ENCODE measurements around the gene BDKRB2. TPM values are rescaled to one million over a fixed set of nuclear protein-coding genes. Genes with fewer than 3 reads are reported as not detected.
A peak's percentile ranks its signal among the peaks of the same experiment; 100 is the strongest.

BDKRB2 gene
- total and polyA plus RNA-seq, 4 experiments from 2014 or later: not detected

- no peaks in the 10 kb centered on the region for H3K9me3 ChIP-seq (ENCODE audit: control insufficient read depth in 1 of 2, low read length in 2 of 2)
- no peaks in the 10 kb centered on the region for H3K36me3 ChIP-seq (ENCODE audit: insufficient read depth, low read length)
- peaks cover 0 to 2% (median 0%) of the 10 kb centered on the region in 8 donors for H3K9me3 Mint-ChIP-seq
- CTCF ChIA-PET (ENCODE audit: partially characterized antibody): no interaction called here
- no peak overlapping the region for H3K27ac ChIP-seq (ENCODE audit: low read depth, low read length)
- peaks cover 6 to 20% (median 12%) of the 10 kb centered on the region in 4 donors for H3K4me1 Mint-ChIP-seq
- no peaks in the 10 kb centered on the region for H3K36me3 Mint-ChIP-seq
- no peak overlapping the region for H3K4me3 ChIP-seq (ENCODE audit: low read length in 2 of 2)
- DNase-seq: no peak
- POLR2A ChIA-PET (ENCODE audit: partially characterized antibody): no interaction called here
- H3K27ac Mint-ChIP-seq: peak overlapping the region in 1 of 7 donors; percentile 61
- intact Hi-C loops (cut with micrococcal nuclease): no loop called here
- H3K4me1 ChIP-seq (ENCODE audit: insufficient read depth, low read length): peaks cover 4% of the 10 kb centered on the region
- H3K4me3 Mint-ChIP-seq: no peak overlapping the region
- peaks cover 18 to 22% of the 10 kb centered on the region in 2 donors for H3K27me3 Mint-ChIP-seq
- H3K27me3 ChIP-seq (ENCODE audit: insufficient read depth, low read length): peaks cover 4% of the 10 kb centered on the region
Measured at GRCh38 chr14:96202441-96203094, 2.1 kb upstream of the BDKRB2 start.

DNA sequence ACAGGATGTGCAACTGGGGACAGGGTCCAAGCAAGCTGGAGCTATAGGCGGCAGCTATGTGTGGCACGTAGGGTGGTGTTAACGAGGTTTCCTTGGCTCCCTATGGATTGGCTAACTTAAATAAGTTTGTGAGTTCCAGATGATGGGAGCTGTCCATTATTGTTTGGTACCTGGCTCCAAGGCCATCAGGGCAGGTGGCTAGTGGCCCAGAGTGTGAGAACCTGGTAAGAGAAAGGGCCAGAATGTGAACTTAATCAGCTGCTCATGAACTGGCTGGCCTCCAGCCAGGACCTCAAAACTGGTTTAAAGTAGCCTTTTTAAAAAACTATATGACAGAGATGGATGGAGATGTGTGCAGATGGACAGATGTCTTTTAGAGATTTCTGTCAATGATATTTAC is 1.5 kb upstream of the BDKRB2 start:
- peaks cover 18 to 21% of the 10 kb centered on the region in 2 donors for H3K27me3 Mint-ChIP-seq
- H3K27ac Mint-ChIP-seq: no peak overlapping the region

DNA sequence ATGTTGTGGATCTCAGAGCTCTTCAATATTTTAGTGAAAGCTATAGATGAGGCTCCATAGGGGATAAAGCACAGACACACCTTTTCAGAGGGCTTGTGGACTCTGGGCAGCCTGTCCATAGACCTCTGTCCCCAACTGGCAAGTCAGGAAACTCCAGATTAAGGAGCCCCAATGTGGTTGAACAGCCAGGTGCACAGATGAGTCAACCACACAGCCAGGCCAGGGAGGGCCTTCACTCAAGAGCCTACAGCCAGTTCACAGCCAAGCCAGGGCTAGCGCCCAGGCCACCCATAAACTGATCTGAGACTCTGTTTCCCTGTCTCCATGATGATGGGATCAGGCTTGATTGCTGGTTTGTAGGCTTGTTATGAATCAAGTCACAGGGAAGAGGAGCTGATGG is 1.0 kb upstream of the BDKRB2 start:
- no peaks in the 10 kb centered on the region for H3K36me3 ChIP-seq (ENCODE audit: insufficient read depth, low read length)
- intact Hi-C loops (cut with micrococcal nuclease): no loop called here
- no peak overlapping the region for H3K27ac ChIP-seq (ENCODE audit: low read depth, low read length)
- H3K4me1 ChIP-seq (ENCODE audit: insufficient read depth, low read length): peaks cover under 1% of the 10 kb centered on the region
- Mint-ChIP-seq H3K27ac (no peak overlapping the region), H3K4me3 (no peak overlapping the region), H3K9me3 (peaks cover 0 to 2% (median 0%) of the 10 kb centered on the region in 8 donors), H3K27me3 (peaks cover 19 to 21% of the 10 kb centered on the region in 2 donors), H3K36me3 (no peaks in the 10 kb centered on the region), H3K4me1 (peaks cover 4 to 11% (median 6%) of the 10 kb centered on the region in 4 donors)
- no peak for DNase-seq
- CTCF ChIA-PET (ENCODE audit: partially characterized antibody): no interaction called here
- no peaks in the 10 kb centered on the region for H3K9me3 ChIP-seq (ENCODE audit: control insufficient read depth in 1 of 2, low read length in 2 of 2)
- POLR2A ChIA-PET (ENCODE audit: partially characterized antibody): no interaction called here
- no peak overlapping the region for H3K4me3 ChIP-seq (ENCODE audit: low read length in 2 of 2)
- H3K27me3 ChIP-seq (ENCODE audit: insufficient read depth, low read length): peaks cover 4% of the 10 kb centered on the region

More for the DNA sequence above, 1.5 kb upstream of the BDKRB2 start:
- peaks cover 4% of the 10 kb centered on the region for H3K4me1 ChIP-seq (ENCODE audit: insufficient read depth, low read length)
- H3K4me3 ChIP-seq (ENCODE audit: low read length in 2 of 2): no peak overlapping the region
- H3K27me3 ChIP-seq (ENCODE audit: insufficient read depth, low read length): peaks cover 4% of the 10 kb centered on the region
- intact Hi-C loops (cut with micrococcal nuclease): no loop called here
- Mint-ChIP-seq H3K9me3 (peaks cover 0 to 2% (median 0%) of the 10 kb centered on the region in 8 donors), H3K36me3 (no peaks in the 10 kb centered on the region), H3K4me1 (peaks cover 6 to 16% (median 11%) of the 10 kb centered on the region in 4 donors), H3K4me3 (no peak overlapping the region)
- H3K27ac ChIP-seq (ENCODE audit: low read depth, low read length): no peak overlapping the region
- ChIA-PET POLR2A (ENCODE audit: partially characterized antibody) (no interaction called here), CTCF (ENCODE audit: partially characterized antibody) (no interaction called here)
- no peaks in the 10 kb centered on the region for H3K36me3 ChIP-seq (ENCODE audit: insufficient read depth, low read length)
- no peak for DNase-seq
- H3K9me3 ChIP-seq (ENCODE audit: control insufficient read depth in 1 of 2, low read length in 2 of 2): no peaks in the 10 kb centered on the region

DNA sequence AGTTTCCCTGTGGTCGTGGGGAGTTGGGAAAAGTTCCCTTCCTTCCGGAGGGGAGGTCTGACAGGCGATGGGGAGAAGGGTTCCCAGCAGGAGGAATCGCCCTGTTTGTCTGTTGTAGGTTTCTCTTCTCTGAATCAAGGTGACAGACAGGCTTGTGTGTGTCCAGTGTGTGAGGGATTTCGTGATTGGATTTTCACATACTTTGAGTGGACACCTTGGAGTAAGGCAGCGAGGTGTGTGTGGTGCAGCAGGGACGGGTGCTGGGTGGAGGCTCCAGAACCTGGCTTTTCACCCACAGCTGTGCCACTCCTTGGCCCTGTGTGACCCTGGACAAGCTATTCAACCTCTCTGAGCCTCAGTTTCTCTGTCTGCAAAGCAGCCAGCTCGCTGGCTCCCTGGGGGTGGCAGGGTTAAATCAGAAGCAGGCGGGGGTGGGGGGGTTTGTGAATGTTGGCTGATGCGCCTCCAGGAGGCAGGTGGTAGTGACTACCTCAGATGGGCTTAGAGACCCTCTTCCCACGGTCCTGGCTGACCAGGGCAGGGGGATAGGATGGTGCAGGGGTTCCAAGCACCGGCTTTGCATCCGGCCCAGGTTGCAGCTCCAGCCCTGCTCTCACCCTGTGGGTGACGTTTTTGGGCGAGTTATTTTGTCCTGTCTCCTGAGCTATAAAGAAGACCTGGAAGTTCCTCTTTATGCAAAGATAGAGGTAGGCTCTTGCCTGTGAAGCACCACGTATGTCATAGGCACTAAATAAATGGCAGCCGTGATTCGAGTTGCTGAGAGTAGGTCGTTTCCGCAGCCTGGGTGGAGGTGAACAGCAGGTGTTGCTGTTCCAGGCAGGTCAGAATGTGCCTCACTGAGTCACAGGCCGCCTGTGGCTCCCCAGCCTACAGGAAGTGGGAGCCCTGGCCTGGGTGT is 679 bp downstream of the BDKRB2 start:
- POLR2A ChIA-PET (ENCODE audit: partially characterized antibody): no interaction called here
- no peak for DNase-seq
- H3K9me3 Mint-ChIP-seq: peaks cover 0 to 5% (median 0%) of the 10 kb centered on the region in 8 donors
- H3K36me3 Mint-ChIP-seq: no peaks in the 10 kb centered on the region
- Histone ChIP-seq H3K27ac (ENCODE audit: low read depth, low read length) (no peak overlapping the region), H3K4me1 (ENCODE audit: insufficient read depth, low read length) (no peaks in the 10 kb centered on the region), H3K27me3 (ENCODE audit: insufficient read depth, low read length) (peaks cover 4% of the 10 kb centered on the region), H3K9me3 (ENCODE audit: control insufficient read depth in 1 of 2, low read length in 2 of 2) (no peaks in the 10 kb centered on the region), H3K36me3 (ENCODE audit: insufficient read depth, low read length) (no peaks in the 10 kb centered on the region), H3K4me3 (ENCODE audit: low read length in 2 of 2) (no peak overlapping the region)
- peaks cover 0 to 7% (median 4%) of the 10 kb centered on the region in 4 donors for H3K4me1 Mint-ChIP-seq
- peak overlapping the region in 1 of 8 donors; percentile 16 for H3K4me3 Mint-ChIP-seq
- intact Hi-C loops (cut with micrococcal nuclease): no loop called here
- CTCF ChIA-PET (ENCODE audit: partially characterized antibody): no interaction called here
- H3K27me3 Mint-ChIP-seq: peaks cover 20 to 23% of the 10 kb centered on the region in 2 donors
- H3K27ac Mint-ChIP-seq: no peak overlapping the region

DNA sequence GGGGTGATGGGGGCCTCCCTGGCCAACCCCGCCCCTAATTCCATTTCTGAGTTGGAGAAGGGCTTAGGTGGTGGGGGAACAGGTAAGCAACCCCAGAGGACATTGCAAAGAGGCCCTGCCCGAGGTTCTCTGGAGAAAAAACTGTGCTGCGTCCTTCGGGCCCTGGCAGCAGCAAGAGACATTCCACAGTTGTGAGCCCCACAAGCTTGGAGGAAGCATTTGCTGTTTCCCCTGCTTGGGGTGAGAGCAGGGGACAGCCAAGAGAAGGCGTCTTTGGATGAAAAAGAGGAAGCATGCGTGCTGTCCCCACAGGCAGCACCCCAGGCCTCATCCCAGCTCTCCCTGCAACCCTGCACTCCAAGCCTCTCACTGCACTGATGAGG is 1.3 kb downstream of the BDKRB2 start:
- H3K27me3 Mint-ChIP-seq: peaks cover 20 to 25% of the 10 kb centered on the region in 2 donors
- Histone ChIP-seq H3K27me3 (ENCODE audit: insufficient read depth, low read length) (peaks cover 4% of the 10 kb centered on the region), H3K36me3 (ENCODE audit: insufficient read depth, low read length) (no peaks in the 10 kb centered on the region), H3K9me3 (ENCODE audit: control insufficient read depth in 1 of 2, low read length in 2 of 2) (no peaks in the 10 kb centered on the region), H3K4me1 (ENCODE audit: insufficient read depth, low read length) (no peaks in the 10 kb centered on the region), H3K4me3 (ENCODE audit: low read length in 2 of 2) (no peak overlapping the region), H3K27ac (ENCODE audit: low read depth, low read length) (no peak overlapping the region)
- no peak overlapping the region for H3K4me3 Mint-ChIP-seq
- DNase-seq: no peak
- H3K4me1 Mint-ChIP-seq: peaks cover 0 to 7% (median 4%) of the 10 kb centered on the region in 4 donors
- POLR2A ChIA-PET (ENCODE audit: partially characterized antibody): no interaction called here
- intact Hi-C loops (cut with micrococcal nuclease): no loop called here
- H3K36me3 Mint-ChIP-seq: no peaks in the 10 kb centered on the region
- CTCF ChIA-PET (ENCODE audit: partially characterized antibody): no interaction called here
- H3K9me3 Mint-ChIP-seq: peaks cover 0 to 8% (median 0%) of the 10 kb centered on the region in 8 donors
- H3K27ac Mint-ChIP-seq: no peak overlapping the region

- intact Hi-C loops (cut with micrococcal nuclease): no loop called here
- CTCF ChIA-PET (ENCODE audit: partially characterized antibody): no interaction called here
- no peak for DNase-seq
- peaks cover 20 to 23% of the 10 kb centered on the region in 2 donors for H3K27me3 Mint-ChIP-seq
- no peak overlapping the region for H3K4me3 ChIP-seq (ENCODE audit: low read length in 2 of 2)
- no peaks in the 10 kb centered on the region for H3K36me3 ChIP-seq (ENCODE audit: insufficient read depth, low read length)
- no peaks in the 10 kb centered on the region for H3K9me3 ChIP-seq (ENCODE audit: control insufficient read depth in 1 of 2, low read length in 2 of 2)
- no peak overlapping the region for H3K27ac ChIP-seq (ENCODE audit: low read depth, low read length)
- H3K4me3 Mint-ChIP-seq: no peak overlapping the region
- peaks cover 4% of the 10 kb centered on the region for H3K27me3 ChIP-seq (ENCODE audit: insufficient read depth, low read length)
- H3K9me3 Mint-ChIP-seq: peaks cover 0 to 9% (median 0%) of the 10 kb centered on the region in 8 donors
- peaks cover 0 to 7% (median 4%) of the 10 kb centered on the region in 4 donors for H3K4me1 Mint-ChIP-seq
- POLR2A ChIA-PET (ENCODE audit: partially characterized antibody): no interaction called here
- no peaks in the 10 kb centered on the region for H3K4me1 ChIP-seq (ENCODE audit: insufficient read depth, low read length)
- no peaks in the 10 kb centered on the region for H3K36me3 Mint-ChIP-seq
- H3K27ac Mint-ChIP-seq: no peak overlapping the region
Measured at GRCh38 chr14:96206461-96206860, 1.8 kb downstream of the BDKRB2 start.

GRCh38 chr14:96207686-96208085 is 3.0 kb downstream of the BDKRB2 start:
- Histone ChIP-seq H3K27ac (ENCODE audit: low read depth, low read length) (no peak overlapping the region), H3K4me1 (ENCODE audit: insufficient read depth, low read length) (no peaks in the 10 kb centered on the region), H3K9me3 (ENCODE audit: control insufficient read depth in 1 of 2, low read length in 2 of 2) (peaks cover 0 to 4% of the 10 kb centered on the region in 2 donors), H3K27me3 (ENCODE audit: insufficient read depth, low read length) (peaks cover 4% of the 10 kb centered on the region), H3K4me3 (ENCODE audit: low read length in 2 of 2) (no peak overlapping the region), H3K36me3 (ENCODE audit: insufficient read depth, low read length) (no peaks in the 10 kb centered on the region)
- Mint-ChIP-seq H3K4me1 (peaks cover 0 to 7% (median 4%) of the 10 kb centered on the region in 4 donors), H3K4me3 (no peak overlapping the region), H3K27ac (no peak overlapping the region), H3K36me3 (no peaks in the 10 kb centered on the region), H3K9me3 (peaks cover 0 to 19% (median 7%) of the 10 kb centered on the region in 8 donors), H3K27me3 (peaks cover 15 to 20% of the 10 kb centered on the region in 2 donors)
- POLR2A ChIA-PET (ENCODE audit: partially characterized antibody): no interaction called here
- DNase-seq: no peak
- intact Hi-C loops (cut with micrococcal nuclease): no loop called here
- CTCF ChIA-PET (ENCODE audit: partially characterized antibody): no interaction called here

Measured in CD4-positive, alpha-beta memory T cell (primary cell).